Activated T-cell treated with anti-CD3 and anti-CD28 coated beads for 48 hours (primary cell): Measurements from ENCODE around the gene AGR3.

Experiments used
- DNase-seq: peaks from one replicate; pipeline ENCODE4 v3.0.0-alpha.2; 2020; ENCODE audit warnings: low read depth

AGR3 gene

DNA sequence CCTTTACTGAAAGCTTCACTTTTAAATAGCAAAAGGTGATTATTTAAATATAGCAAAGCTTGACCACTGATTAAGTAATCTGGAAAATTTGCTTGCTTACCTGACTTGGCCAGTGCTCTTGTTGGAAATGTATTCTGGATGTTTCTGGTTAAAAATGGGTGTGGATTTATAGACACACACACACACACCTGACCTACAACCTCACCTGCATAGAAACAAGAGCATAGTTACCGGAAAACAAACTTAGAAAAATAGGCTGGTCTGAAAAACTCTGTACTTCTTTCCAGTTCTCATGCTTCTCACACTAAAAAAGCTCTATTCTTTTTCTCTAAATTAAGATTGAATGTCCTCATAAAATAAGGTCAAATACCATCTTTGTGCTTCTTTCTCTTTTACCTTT is at the start of gene AGR3:
Gene AGR3 (minus strand): TSS at position 140 of the 400 bp plus-strand sequence. CDS start 3,365 bp downstream, outside the sequence.
- DNase-seq, result no peak

DNA sequence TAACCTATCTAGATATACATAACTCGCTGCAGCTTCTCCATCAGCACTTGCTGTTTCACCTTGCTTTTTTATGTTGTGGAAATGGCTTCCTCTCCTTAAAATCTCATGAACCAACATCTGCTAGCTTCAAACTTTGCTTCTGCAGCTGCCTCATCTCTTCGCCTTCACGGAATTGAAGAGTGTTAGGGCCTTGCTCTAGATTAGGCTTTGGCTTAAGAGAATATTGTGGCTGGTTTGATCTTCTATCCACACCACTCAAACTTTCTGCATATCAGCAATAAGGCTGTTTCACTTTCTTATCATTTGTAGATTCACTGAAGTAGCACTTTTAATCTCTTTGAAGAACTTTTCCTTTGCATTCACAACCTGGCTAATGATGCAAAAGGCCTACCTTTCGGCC is 49.2 kb upstream of the AGR3 start:
- no peak for DNase-seq

DNA sequence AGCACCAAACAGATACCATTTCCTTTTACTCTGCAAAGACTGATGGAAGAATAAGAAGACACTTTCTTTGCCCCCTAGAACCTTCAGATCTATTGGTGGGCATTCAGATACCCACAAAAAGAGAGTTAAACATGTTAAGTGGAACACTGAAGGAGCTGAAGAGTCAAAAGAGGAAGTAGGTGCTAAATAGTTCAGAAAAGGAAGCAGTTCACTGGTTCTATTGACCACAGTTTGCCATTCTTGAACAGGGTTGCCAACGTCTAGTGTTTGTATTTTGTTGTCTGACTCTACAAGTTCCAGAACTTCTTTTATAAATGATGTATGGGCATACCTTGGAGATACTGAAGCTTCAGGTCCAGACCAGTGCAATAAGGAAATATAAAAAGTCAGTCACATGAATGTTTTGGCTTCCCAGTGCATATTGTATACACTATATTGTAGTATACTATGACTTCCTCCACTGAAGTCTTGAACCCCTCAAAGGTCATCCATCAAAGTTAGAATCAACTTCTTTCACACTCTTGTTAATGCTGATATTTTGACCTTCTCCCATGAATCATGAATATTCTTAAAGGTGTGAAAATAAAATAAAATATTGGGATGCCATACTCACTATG is 47.5 kb upstream of the AGR3 start:
- DNase-seq, result no peak

DNA sequence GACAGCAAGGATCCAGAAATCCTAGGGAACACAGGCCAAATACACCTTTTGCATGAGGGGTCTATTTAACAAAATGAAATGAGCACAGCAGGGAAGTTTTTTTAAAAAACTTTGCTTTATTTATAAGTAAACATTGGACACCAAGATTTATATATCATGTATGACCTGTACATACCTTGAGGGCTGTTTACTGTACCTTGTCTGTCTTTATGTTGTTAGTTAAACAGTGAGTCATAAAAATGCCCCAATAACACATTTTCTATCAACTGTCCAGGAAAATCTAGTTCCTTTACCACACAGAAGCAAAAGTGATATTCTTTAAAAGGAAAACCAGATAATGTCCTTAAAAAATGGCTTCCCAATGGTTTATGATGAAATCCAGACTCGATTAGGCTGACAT is 45.1 kb upstream of the AGR3 start:
- DNase-seq, result no peak

DNA sequence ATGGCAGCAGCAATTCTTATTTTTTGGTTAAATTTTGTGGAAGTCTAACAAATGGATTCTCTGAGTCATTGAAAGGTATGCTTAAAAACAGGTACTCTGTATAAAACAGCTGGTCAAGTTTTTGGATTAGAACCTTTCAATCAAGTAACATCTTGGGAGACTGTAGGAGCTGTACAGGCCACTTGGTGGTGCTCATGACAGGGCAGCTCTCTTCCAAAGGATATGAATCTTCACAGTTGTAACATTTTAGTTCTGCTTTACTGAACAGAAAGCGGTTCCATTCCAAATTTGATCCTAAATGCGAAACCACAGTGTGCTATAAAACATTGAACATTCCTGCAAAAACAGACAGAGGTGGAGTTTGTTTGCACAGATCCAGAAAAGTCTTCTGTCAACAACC is 44.5 kb upstream of the AGR3 start:
- DNase-seq, result no peak

DNA sequence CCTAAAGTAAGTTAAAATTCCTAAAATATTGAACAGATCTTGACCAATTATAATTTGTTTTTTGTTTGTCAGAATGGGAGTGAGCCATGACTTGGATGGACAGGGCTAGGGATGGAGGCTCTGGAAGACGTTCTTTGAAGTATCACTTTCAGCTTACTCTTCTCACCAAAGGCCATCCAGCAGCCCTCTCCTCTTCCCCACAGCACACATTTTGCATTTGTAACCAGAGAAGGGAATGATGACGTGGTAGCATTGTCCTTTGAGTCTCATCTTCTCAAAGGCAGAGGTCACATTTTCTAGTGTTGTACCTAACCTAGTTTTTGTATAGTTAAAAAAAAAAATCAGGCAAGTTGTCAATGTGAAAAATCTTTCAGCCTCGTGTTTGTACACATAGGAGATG is 43.8 kb upstream of the AGR3 start:
- DNase-seq, result no peak

DNA sequence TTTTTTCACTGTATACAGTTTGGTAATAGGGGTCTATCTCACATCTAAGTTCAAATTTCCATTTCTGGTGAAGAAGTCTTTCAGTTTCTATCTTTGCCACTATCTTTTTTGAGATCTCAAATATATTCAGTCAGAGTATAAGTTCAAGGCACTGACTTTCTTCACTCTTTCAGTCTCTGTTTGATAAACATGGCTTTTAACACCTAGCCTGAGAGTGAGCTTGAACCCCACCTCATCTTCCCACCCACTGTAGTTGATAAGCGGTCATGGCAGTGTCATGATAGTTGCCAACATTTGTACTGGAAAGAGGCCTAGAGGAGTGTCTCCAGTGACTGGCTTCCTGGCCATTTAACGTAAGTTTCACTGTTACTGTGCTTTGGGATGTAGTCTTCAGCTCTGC is 41.2 kb upstream of the AGR3 start:
- no peak for DNase-seq

DNA sequence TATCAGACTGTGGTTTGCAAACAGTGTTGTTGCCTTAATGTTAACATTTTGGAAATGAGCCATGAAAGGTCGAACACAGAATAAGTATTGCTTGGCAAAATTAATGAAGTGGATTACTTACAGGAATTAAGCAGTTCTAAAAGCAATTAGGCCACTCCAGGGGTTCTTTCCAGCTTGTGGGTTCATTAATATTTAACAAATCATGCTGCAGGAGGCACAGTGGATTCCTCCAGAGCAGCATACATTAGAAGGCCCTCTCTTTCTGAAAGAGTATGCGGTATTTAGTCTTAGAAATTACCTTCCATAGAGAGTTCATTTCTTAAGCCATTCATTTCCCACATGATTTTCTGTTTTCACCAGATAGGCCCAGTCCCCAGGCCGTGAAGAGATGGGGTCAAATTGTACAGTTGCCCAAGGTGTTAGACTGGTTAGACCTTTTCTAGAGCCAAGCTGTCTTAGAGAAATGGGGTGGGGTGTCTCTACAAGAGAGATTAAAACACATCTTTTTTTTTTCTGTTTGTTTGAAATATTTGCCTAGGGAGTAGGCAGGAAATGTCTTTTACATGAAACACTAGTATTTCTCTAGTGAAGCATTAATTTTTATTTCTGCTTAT is 40.0 kb upstream of the AGR3 start:
- DNase-seq, result no peak

DNA sequence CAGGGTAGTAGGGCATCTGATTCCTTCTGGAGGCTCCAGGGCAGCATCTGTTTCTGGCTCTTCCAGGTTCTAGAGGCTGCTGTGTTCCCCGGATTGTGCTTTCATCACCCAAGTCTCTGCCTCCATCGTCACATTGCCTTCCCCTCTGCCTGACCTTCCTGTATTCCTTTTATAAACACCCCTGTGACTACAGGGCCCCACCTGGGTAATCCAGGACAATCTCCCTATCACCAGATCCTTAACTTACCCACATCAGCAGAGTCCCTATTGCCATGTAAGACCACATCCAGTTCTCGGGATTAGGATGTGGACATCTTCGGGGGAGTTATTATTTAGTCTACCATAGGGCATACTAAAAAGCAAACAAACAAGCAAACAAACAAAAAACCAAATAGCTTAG is 39.4 kb upstream of the AGR3 start:
- DNase-seq, result no peak

DNA sequence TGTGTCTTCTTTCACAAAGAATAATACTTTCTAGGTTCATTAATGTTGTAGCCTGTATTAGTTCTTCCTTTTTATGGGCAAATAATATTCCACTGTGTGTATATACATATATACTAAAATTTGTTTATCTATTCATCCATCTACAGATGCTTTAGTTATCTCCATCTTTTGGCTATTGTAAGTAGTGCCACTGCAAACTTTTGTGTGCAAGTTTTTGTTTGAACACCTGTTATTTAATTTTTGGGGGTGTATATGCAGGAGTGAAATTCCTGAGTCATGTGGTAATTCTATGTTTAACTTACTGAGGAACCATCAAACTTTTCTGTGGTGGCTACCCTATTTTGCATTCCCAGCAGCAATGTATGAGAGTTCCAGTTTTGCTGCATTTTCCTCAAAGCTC is 37.7 kb upstream of the AGR3 start:
- DNase-seq, result no peak

DNA sequence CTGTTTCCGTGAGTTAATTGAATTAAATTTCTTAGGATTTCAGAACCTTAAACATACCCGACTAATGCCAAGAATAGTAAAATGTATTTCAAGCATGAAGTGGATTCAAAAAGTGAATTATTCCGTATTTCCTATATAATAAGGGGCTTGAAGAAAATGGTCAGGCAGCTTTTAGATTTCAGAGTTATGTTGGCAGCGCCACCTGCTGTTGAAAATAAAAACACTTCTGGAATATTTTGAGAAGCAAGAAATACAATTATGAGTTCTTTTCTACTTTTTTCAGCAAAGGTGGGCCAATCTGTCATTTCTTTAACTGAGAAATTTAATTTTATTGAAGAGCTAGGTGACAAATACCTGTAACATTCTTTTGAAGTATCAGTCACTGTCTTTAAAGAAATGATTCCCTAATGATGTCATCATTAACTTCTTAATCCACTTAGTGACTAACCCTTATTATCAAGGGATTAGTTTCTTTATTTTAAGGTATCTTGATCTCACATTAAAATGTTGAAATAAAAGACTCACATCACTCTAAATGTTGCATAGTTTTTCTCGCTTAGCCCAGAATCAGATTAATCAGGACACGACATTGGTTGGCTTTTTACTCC is 36.6 kb upstream of the AGR3 start:
- DNase-seq, result no peak

DNA sequence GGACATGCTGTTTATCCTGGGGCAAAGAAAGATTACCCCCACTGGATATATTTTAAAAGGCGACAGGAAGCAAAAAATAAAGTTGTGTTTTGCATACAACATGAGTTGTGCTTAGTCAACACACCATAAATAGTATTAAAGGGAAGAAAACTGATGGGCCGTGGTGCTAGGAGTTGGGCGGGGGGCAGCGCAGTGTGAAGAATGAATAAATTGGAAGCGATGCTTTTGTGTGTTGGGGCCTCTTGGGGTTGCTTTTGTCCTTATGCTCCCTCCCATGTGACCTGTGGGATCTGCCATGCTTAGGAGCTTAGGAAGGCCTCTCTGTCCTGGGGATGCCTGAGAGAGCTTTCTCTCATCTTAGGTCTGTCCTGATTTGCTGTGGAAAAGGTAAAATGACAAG is 35.0 kb upstream of the AGR3 start:
- no peak for DNase-seq

DNA sequence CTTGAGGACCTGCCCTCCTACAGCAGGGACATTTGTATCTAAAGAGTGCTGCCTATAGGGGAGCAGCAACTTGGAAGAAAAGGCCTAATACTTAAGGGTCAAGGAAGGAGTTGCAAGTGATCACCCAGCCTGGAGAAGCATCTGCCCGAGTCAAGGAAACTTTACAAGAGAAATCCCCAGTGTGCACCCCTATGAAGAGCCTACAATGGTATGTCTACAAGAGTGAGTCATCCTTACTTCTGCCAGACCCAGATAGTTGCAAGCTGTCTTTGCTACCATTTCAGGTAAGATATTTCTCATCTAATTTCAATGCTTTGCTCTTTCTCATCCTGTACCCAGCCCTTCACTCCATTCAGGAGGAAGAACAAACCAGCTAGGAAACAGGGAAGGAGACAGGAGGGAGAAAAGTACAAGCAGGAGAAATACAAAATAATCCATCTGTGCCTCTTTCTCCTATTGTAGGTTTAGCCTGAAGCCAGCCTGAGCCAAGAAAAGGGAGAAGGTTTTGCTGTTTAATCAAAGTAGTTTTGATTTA is 34.4 kb upstream of the AGR3 start:
- no peak for DNase-seq

DNA sequence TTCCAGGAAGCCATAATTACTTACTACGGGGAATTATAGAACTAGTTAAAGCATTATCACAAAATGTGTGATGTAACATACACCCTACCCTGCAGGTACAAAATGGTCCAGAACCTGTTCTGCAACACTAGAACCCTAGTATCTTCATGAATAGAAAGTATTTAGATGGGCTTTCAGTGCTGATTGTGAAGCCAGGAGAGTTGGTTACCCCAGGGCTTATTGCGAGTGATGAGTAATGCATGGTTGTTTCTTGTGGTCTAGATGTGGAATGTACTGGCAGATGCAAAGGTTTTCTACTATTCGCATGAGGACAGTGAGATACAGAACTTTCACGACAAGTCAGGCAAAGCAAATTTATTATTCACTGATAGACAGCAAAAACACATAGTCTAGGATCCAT is 33.6 kb upstream of the AGR3 start:
- no peak for DNase-seq

DNA sequence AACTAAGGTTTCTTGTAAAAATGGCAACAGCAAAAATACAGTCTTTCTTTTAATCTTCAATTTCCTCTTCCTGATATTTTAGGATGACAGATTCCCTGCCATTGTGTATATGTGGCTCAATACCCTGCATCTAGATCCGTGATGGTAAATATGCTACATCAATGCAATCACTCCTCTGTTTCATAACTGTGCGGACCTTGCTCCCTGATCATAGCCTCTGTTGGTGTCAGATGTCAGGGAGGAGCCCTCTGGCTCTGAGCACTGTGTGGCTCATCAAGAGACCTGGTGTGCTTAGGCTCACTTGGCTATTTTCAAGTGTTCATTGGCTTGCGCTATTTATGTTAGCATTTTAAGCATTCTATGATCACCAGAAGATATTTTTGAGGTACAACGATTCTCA is 33.0 kb upstream of the AGR3 start:
- DNase-seq, result no peak

DNA sequence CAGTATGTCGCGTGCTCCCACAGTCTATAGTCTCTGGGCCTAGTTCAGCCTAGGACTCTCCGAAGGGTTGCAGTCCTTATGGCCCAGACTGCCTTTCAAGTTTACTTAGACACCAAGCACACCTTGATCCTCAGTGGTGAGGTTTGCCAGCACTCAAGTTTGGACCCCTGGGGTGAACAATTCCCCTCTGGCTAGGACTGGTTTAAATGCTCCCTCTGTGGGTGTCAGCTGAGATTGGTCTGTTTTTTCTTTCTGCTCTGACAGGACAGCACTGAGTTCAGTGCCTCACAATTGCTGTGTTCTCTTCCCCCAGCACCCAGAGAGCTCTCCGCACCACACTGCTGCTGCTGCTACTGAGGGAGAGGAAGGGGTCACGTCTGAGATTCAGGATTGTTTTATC is 31.9 kb upstream of the AGR3 start:
- DNase-seq, result no peak

DNA sequence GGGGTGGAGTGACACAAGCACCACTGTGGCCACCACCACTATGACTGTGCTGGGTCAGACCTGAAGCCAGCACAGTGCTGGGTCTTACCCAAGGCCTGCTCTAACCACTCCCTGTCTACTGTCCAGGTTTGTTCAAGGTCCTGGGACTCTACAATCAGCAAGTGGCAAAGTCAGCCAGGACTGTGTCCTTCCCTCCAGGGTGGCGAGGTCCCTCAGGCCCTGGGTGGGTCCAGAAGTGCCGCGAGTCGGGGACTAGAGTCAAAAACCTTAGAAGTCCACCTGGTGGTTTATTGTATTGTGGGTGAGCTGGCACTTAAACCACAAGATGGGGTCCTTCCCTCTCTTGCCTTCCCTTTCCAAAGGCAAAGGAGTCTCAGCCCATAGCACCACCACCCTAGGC is 30.8 kb upstream of the AGR3 start:
- DNase-seq, result no peak

DNA sequence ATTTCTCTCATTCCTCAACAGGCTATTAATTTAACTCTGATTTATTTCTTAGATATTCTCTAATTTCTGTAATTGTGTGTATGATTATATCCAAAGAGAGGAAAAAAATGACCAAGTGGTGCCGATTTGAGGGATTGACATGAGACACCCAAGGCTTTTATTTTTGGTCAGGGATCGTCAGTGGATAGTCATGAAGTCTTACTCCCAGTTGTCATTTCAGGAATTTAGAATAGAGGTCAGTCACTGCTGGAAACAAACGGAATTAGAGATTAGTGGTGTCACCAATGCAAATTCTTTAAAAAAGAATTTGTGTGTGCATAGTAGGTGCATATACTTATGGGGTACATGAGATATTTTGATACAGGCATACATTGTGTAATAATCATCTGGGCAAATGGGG is 26.8 kb upstream of the AGR3 start:
- DNase-seq, result no peak

DNA sequence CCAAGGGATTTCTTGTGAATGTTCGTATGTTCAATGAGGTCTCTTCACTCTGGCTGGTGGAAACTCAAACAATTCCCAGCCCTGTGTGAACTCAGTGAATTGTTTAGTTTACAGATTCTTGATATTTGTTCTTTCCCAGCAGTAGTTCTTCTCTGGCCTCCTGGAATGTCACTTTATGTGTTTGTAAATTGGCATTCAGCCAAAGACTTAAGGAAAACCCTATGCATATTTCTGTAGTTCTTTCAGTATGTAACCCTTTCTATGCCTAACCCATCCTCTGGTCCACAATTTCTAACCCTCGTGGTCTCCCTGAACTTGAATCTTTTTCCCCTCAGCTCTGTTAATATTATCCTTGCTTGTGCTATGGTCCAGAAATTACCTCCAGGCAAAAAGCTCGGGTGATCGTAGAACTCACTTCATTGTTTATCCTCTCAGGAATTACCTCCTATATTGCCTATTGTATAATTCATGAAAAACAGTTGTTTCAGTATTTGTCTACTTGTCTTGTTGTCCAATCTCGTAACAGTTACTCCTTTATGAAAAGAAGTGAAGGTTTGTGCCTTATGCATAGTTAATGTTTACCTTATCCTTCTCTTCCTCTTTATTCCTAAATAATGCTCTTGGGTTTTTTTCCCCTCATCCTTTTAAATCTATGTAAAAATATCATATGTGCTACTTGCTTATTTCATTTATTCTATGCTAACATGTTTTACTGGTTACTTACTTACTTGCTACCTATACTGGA is 23.7 kb upstream of the AGR3 start:
- DNase-seq, result no peak

DNA sequence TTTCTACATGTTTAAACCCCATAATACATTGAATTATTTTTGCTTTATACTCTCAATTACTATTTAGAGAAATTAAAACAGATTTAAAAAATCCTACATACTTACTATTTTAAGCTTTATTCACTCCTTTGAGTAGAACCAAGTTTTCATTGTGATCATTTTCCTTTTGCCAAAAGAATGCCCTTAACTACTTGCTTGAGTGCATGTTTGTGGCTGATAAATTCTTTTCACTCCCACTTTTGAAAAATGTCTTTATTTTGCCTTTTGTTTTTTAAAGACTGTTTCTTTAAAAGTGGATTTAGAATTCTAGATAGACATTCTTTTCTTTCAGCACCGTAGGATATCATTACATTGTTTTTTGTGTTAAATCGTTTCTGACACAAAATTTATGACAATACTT is 22.3 kb upstream of the AGR3 start:
- DNase-seq, result no peak

DNA sequence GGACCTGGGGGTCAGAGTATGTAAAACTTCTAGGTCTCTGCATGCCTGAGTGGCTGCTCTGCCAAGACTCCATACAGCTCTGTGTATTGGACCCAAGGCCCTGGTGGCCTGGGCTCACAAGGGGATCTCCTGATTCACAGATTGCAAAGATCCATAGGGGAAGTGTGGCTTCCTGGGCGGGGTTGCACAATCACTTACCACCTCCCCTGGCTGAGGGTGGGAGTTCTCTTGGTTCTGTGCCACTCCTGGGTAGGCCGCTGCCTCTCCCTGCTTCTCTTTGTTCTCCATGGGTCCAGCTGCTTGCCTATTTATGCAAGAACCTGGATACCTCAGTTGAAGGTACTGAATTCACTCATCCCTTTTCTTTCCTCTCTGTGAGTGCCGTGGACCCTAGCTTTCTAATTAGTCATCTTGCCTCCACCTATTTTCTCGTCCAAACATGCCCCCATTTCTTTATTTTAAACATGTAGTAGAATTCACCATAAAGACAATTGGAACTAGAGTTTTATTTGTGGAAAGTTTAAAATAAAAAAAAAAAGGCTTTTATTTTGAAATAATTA is 18.5 kb upstream of the AGR3 start:
- DNase-seq, result no peak

DNA sequence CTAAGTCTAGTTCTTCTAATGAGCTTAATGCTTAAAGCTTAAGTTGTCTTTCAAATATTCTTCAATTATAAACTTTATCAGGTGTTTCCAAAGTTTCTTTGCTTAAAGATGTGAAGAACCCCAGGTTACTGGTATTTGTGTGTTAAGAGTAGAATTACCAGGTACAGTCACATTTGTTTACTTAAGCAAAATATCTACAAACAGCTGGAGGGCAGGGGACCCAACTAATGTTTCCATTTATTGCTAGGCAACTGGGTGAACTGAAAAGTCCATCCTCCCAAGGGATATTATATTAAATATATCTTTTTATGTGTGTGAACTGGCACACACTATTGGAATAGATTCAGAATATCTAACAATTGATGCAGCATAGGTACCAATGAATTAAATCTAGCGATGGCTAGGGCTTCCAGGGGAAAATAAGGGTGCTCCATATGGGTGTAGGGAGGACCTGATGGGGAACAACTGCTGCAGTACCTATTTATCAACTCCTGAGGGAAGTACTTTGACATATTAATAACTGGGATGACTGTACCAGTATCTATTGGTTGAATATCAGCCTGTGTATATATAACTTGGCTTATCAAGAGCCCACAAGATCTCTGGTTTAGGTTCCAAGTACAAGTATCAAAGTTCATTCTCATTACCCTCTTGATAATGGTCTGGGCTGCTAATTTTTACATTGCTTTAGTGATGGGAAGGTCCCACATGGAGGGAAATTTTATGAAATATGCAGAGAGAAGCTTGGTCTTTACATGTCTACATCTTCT is 10.3 kb upstream of the AGR3 start:
- DNase-seq, result no peak
